ENCODE results near the gene FRG1.
"Not testable (repeated sequence)": the region's sequence is repeated elsewhere in the genome, so short reads cannot be mapped to it uniquely, and the experiment has no call there.

Gene FRG1

GRCh38 chr4:189985651-189986243 lies 45.1 kb downstream of the FRG1 start:
- DNase-seq (ENCODE audit: low read depth): not testable (repeated sequence)

- DNase-seq (ENCODE audit: low read depth): no peak
Observed at GRCh38 chr4:189988877-189989431, 48.3 kb downstream of the FRG1 start.

- not testable (repeated sequence) for DNase-seq (ENCODE audit: low read depth)
Observed at GRCh38 chr4:189989941-189990340, 49.3 kb downstream of the FRG1 start.
